Body of pancreas (tissue), 4 donors: ENCODE data around the gene DAPK1.

ENCODE experiments used
- POLR2A ChIP-seq, 3 donors: fragments of 450-650 bp; IDR thresholded peaks; one replicate each; pipeline ENCODE4 v1.6.1; 2016; ENCODE audit warnings: antibody characterized with exemption in 3 of 3, mild to moderate bottlenecking in 2 of 3
- TF ChIP-seq, protein P1 (sequence below), 7 experiments: fragments of 450-650 bp in 4 of 7; fragments of 200-600 bp in 3 of 7; sonication (generic) in 3 of 7; IDR thresholded peaks; one replicate each; pipeline ENCODE4 v1.5.1; 2016 to 2019; ENCODE audit warnings: antibody characterized with exemption in 7 of 7

DNA sequence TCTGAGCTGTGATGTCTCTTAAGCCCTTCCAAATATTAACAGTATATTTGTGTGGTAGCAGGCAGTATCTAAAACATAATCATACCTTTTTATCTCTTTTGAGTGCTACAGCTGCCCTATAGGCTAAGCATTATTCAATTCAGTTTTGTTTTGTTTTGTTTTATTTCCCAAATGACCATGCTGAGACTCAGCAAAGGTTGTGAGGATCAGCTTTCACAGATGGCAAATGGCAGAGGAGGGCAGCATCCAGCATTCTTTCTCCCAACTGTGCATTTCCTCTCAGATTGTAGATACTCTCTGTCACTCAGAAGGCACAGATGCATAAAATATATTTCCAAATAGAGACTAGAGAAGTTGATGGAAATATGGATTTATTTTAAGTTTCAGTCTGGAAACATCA is 90.7 kb downstream of the DAPK1 start:
- TF ChIP-seq, protein P1, sequence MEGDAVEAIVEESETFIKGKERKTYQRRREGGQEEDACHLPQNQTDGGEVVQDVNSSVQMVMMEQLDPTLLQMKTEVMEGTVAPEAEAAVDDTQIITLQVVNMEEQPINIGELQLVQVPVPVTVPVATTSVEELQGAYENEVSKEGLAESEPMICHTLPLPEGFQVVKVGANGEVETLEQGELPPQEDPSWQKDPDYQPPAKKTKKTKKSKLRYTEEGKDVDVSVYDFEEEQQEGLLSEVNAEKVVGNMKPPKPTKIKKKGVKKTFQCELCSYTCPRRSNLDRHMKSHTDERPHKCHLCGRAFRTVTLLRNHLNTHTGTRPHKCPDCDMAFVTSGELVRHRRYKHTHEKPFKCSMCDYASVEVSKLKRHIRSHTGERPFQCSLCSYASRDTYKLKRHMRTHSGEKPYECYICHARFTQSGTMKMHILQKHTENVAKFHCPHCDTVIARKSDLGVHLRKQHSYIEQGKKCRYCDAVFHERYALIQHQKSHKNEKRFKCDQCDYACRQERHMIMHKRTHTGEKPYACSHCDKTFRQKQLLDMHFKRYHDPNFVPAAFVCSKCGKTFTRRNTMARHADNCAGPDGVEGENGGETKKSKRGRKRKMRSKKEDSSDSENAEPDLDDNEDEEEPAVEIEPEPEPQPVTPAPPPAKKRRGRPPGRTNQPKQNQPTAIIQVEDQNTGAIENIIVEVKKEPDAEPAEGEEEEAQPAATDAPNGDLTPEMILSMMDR (IDR thresholded peaks at IDR 0.05), result no peak
- TF ChIP-seq POLR2A (IDR thresholded peaks at IDR 0.05), result no peak
